GM19328 (cell line): Measurements from ENCODE around the gene PARP3.

Experiments used
- ATAC-seq: cut with Tn5 transposase; IDR thresholded peaks from one replicate; pipeline ENCODE4 v1.9.1; 2021; ENCODE audit warnings: mild to moderate bottlenecking, moderate library complexity; ENCODE audit not compliant: unreplicated experiment

The PARP3 gene

DNA sequence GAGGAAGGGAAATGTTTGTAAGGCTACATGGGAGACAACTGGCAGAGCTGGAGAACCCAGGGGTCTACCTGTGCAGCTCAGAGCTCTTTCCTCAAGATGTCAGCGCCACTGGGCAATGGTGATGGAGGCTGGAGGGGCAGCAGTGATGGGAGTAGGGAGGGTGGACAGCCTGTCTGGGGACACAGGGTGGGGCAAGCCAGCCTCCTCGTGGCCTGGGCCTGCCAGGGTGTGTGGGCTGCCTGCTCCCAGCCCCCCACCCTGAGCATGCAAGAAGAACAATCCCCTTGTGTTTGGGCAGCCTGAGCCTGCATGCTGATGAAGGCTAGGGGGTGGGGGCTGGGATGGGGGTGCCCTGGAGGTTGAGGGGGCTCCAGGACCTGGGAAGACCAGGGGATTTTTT lies 23.9 kb downstream of the PARP3 start:
- no peak for ATAC-seq

DNA sequence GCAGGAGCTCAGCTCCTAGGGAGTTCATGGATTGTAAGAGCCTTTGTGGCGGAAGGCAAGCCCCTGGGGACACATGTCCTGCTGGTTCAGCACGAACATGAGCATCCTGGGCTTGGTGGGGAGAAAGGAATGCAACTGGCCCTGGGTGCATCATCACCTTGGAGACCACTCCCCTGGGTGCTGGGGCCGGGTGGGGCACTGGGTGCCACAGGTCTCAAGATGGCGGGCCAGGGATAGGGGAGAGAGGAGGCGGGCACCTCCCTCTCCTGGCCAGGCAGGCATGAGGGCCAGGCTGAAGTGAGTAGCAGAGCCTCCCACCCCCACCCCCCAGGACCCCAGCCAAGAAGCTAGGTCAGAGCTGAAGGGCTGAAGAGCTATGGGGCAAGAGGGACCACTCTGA lies 24.3 kb downstream of the PARP3 start:
- no peak for ATAC-seq

DNA sequence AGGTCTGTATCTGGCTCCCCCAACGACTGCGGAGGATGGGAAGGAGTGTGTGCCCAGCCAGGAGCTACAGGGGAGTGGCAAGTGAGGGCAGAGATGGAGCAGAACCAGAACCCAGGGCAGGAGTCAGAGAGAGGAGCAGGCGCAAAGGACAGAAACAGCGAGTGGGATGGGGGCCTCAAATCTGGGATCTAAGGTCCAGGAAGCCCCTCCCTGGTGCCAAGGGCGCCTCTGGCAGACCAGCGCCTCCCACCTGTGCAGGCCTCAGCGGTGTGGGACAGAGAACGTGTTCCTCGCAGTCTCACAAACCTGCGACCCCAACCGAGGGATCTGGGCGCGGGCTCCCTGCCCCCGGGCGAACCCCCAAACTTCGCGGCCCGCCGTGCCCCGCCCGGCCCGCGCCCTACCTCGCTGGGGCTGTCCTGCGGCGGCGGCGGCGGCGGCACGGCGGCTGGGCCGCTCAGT lies 24.8 kb downstream of the PARP3 start:
- no peak for ATAC-seq

DNA sequence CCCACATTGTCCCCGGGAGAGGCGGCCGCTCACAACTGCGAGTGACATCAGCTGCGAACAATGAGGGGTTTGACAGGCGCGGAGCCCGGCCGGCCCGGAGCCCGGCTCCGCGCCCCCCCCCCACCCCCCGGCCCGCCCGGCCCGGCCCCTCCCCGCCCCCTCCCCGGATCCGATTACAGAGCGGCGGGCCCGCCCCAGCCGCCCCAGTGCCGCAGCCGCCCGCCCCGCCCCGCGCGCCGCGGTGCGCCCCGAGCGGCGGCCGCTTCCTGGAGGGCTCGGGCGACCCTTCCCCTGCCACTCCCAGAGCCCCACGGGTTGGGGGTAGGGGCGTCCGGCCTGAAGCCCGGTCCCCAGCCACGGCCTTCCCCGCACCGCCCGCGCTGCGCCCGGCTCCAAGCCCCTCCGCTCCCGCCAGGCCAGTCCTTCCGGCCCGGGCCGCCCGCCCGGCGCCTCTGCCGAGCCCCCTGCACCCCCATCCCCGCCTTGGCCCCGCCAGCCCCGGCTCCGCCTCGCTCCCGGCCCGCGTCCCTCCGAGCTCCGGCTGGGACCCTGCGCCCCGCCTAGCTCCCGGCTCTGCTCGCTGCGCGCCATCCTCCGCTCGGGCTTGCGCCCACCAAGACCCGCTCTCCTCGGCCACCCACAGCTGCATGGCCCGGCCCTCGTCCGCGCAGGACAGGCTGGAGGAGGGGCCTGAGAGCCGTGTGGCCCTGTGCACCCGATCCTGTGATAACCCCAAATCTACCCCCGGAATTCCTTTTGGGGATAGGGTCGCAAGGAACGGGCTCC lies 25.4 kb downstream of the PARP3 start, which contains the start of gene PCBP4:
TSS of gene PCBP4 (minus strand) at position 71 of the 786 bp plus-strand sequence. CDS start 6,214 bp downstream, outside the sequence.
- no peak for ATAC-seq

DNA sequence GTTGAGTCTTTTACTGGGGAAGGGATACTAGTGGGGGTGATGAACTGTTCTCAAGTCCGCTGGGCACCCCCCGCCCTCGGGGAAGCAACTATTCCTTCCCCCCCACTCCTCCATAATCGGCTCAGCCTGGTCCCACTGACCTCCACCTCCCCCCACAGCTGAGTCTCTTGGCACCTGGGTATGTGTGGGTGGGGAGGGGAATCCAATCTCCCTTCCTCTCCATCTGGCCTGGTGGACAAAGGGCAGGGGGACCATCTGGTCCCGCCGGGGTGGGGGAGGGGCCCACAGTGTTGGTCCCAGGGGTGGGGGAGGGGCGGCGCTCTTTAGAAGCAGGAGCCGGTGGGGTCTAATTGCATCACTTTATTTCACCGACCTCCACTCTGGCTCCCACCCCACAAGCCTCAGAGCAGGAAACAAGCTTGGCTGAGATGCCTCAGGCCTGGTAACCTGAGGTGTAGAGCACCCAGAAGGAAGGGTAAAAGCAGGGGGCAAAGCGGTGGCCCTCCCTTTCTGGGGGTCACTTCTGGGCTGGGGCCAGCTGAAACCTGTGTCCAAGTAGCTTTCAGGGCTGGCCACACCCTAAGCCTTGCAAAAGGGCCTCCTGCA lies 26.1 kb downstream of the PARP3 start:
- no peak for ATAC-seq

DNA sequence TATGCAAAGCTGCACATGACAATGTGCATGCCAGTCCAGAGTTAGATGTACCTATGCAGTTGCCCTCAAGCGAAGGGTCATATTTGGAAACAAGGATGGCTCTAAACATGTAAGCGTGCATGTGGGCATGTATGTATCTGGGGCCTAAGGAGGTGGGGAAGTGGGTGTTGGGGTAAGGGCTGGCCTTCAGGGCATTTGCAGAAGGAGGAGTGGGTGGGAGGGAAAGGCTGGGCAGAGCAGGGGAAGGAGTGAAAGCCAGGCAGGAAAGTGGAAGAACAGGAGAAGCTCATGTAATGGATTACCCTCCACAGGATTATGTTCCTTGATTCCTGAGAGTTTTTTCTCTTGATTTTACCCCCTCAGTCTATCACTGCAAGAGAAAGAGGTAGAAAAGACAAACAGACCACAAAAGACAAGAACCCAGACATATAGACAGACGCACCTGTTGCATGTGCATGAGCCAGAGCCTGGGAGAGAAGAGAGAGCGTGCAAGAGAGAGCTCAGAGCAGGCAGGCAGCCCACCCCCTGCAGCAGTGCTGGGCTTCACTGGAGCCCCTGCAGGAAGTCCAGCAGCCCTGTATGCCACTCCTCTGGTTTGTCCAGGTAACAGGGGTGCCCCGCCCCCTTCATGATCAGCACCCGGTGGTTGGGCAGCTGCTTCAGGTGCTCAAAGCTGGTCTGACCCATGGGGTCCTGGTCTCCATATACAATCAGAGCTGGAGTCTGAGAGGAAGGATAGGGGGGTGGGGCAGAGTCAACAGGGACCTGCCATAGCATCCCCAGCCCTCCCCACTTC lies 26.9 kb downstream of the PARP3 start:
- no peak for ATAC-seq

DNA sequence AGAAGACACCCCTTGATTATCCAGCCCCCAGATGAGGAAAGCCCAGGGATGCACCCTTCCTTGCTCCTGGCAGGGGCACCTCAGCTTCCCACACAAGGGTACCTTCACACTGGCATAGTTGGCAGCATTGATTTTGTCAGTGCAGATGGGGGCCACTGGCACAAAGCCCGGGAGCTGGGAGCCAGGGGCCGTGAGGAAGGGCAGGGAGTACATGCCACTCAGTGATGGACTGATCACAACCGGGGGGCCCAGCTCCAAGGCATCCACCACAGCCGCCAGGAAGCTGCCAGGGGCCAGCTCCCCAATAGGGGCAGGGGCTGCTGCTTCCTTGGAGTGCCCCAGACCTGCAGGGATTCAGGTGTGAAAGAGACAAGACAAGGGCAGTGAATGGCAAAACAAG lies 27.7 kb downstream of the PARP3 start:
- ATAC-seq: no peak

DNA sequence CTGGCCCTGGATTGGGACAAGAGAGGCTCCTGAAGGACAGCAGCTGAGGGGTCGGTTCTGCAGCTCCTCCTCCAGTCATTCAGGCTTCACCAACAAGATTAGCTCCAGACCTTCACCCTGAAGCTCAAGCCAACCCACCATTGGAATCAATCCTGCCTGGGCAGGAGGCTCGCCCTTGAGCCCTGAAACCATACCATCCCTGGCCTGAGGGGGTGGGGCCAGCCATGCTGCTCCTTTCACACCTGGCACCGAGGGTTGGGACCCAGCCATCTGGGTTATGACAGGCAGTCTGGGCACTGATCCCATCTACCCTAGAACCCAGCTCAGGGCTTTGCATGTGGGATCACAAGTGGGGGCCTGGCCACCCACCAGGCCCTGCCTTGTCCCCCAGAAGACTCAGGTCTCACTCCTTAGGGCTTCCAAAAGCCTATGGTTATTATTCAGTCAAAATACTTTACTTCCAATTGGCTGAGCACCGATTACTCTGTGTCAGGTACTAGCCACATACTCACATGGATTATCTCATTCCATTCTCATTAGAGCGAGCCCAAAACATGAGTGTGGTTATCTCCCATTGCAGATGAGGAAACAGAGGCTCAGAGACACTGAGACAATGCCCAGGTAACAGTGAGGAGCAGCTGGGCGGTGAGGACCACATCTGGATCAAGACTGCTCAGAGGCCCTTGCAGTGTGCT lies 28.6 kb downstream of the PARP3 start:
- ATAC-seq: no peak

DNA sequence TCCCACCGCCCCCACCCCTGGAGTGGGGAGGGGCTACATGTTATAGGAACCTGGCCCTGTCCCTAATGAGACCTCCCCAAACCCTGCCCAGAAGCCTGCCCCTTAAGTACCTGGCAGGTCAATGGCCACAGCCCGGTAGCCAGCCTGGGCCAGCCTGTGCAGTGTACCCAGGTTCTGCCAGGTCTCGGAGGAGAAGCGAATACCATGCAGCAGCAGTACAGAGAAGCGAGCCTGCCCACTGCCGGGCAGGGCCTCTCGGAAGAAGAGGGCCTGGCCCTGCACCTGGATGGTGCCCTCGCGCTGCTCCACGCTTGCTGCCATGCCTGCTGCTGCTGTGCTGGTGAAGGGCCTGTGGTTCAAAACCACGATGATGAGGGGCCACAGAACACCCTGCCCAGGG lies 29.2 kb downstream of the PARP3 start:
- no peak for ATAC-seq

DNA sequence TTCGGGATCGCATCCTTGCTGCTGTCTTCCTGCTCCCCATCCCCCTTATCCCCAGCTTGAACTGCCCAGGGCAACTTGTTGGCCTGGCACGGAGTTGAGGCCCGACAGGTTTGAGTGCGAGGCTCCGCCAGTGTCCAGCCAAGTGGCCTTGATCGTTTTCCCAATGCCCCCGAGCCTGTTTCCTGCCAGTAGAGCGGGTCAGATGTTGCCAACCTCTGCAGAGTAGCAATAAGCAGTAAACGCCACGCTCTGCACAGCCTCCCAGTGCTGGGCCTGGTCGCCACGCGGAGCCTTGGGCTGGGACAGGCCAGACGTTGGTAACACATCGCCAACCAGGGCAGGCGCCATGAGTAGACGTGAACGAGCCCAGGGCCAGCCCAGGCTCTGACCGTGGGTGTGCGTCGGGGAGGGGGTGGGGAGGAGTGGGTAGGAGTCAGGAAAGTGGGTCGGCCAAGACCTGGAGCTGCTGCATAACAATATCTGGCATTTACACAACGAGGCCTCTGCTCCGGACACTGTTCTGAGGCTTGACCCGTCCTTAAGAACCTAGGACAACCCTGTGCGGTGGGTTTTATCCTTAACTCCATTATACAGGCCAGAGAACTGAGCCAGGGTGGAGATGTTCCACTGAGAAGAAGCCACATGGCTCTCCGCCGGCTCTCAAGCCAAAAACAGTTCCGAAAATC lies 32.3 kb downstream of the PARP3 start:
- ATAC-seq: no peak

DNA sequence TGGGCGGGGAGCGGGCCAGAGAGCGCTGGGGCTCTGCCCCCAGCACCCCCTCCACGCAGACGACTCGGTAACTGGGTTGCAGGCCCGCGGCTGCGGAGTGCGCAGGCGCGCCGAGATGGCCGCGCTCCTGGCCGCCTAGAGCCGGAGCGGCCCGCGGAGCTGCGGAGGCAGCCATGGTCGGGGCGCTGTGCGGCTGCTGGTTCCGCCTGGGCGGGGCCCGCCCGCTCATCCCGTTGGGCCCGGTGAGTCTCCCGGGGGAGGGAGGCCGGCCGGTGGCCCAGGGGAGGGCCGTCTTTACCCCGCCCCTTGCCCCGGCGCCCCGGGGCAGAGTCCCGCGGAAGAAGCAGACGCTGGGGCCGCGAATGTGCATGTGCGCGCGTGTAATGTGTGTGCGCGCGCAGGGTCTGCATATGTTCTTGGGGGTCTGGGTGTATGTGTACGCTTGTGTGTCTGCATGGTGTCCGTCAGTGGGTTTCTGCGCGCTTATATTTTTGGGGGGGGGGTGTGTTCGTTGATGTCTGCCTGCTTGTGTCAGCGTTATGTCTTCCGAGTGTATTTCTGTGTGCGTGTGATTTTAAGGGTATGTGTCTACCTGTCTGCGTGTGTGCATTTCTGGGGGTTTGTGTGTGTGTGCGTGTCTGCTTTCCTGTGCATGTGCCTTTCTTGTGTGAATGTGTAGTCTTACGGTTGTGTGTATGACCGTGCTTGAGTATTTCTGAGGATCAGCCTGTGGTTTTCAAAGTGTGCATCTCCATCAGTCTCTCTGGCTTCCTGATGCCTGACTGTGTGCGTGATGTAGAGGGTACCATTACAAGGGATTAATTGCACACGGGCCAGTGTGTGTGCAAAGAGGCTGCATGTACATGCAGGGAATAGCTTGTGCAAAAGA lies 33.0 kb downstream of the PARP3 start, which contains the start of gene ABHD14A:
TSS of gene ABHD14A (plus strand) at position 102 of the 889 bp plus-strand sequence. CDS start at position 174, 72 bp downstream.
- no peak for ATAC-seq

DNA sequence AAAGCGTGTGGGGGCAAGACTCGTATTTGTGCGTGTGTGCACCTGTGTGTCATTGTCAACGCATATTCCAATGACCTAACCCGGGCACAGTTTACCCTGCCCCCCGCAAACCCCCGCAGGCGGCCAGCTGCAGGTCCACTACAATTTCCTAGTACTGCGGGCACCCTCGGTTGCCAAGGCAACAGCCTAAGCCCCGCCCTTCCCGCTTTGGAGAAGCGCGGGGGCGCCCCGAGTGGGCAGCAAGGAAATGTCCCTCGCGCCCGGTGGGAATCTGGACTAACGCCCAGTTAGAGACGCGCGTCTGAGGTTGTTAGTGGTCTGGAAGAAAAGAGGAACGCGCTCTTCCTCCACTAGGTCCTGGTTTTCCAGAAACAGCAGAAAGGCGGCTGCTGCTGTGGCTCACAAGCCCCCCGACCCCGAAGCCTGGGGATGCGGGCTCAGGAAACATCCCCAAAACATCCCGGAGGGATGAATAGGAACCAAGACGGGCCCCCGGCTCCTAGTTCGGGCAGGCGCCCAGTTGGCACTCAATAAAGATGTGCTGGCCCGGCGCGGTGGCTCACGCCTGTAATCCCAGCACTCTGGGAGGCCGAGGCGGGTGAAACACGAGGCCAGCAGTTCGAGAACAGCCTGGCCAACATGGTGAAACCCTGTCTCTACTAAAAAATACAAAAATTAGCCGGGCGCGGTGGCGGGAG lies 33.8 kb downstream of the PARP3 start:
- ATAC-seq: no peak

DNA sequence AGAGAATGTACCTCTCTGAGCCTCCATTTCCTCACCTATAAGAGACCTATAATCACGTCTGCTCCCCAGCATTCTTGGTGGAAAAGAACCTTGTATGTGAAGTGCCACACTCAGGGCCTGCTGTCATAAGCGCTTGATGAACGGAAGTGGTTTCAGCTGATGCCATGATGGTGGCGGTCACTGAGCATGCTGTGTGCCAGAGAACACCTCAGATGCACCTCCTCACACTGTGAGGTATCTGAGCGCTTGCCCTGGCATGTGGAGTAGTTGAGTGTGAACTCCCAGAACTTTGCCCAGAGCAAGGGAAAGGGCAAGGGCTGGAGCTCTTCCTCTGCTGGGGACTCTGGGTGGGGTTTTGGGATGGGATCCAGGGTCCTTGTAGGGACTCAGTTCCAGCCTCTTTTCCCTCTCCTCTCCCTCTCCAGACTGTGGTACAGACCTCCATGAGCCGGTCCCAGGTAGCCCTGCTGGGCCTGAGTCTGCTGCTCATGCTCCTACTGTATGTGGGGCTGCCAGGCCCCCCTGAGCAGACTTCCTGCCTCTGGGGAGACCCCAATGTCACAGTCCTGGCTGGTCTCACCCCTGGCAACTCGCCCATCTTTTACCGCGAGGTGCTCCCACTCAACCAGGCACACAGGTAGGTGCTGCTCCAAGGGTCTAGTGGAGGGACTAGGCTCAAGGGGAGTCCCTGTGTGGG lies 35.4 kb downstream of the PARP3 start:
- ATAC-seq: no peak

DNA sequence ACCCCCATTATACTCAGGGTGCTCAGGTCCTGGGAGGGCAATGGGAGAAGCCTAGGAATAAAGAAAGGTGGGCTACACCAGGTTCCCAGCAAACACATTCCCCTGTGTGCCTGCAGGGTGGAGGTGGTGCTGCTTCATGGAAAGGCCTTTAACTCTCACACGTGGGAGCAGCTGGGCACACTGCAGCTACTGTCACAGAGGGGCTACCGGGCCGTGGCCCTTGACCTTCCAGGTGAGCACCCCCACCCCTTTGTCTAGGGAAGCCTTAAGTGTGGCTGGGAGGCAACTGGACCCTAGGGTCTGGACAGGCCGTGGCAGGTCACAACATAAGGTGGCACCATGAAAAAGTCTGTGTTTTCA lies 36.0 kb downstream of the PARP3 start:
- ATAC-seq: no peak

DNA sequence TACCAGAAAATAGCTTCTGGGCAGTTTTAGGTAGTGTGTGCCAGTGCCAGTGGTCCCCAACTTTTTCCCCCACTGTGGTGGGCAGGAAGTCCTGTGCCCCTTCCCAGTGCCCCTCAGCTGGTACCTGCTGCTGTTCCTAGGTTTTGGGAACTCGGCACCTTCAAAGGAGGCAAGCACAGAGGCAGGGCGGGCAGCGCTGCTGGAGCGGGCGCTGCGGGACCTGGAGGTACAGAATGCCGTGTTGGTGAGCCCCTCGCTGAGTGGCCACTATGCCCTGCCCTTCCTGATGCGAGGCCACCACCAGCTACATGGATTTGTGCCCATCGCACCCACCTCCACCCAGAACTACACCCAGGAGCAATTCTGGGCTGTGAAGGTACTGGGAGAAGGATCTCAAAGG lies 38.1 kb downstream of the PARP3 start:
- ATAC-seq: no peak

DNA sequence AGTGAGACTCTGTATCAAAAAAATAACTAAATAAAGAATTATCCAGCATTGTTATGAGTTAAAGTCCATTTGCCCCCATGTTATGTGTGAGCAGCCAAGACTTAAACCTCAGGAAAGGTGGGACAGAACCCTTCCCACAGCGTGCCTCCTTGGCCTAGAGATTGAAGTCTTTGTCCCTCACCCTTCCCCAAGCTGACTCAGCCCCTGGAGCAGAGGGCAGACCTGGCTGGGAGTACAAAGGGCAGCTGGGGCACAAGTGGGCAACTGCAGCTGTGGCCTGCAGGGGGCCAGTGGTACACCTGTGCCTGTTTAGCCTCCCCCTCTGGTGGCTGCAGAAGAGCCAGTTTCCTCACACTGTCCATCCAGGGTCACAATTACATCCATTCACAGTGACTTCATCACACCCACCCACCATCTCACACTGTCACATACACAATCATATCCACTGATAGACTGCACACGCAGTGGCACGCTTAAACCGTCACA lies 40.2 kb downstream of the PARP3 start:
- peak; percentile 29 for ATAC-seq

DNA sequence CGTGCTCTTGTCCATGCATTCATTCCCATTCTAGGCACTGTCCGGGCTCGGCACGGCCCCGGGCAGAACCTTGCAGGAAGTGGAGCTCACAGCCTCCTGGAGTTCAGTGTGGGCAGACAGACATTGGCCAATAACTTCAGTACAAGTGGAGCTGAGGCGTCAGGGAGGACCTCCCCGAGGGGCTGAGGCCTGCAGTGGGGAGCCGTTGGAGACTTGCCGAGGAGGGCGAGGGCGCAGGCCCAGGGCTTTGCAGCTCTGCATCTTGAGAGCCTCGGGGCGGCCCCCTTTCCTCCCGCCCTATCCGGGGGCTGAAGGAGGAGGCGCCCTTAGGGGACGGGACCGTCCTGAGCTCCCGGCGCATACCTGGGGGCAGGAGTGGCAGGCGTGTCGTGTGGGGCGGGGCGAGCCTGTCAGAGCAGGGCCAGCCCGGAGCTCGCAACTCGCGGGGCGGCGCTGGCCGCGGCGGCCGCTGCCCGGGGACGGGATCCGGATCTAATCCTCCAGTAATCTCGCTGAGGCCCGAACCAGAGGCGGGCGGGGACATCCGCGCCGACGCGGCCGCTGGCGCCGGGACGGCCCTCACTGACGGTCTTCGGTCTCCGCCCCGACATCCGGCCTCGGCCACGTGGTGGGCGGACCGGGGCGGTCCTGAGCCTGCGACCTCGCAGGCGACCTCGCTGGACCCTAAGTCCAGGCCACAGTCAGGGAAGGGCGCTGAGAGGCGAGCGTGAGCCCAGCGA lies 40.8 kb downstream of the PARP3 start, which contains the start of gene ACY1:
TSS of gene ACY1 (plus strand) at position 698 of the 740 bp plus-strand sequence. CDS start 530 bp downstream, outside the sequence.
- peak; percentile 69 for ATAC-seq
